ENCODE data around the gene CFAP90.
A peak's percentile ranks its signal among the peaks of the same experiment; 100 is the strongest.

CFAP90 gene

DNA sequence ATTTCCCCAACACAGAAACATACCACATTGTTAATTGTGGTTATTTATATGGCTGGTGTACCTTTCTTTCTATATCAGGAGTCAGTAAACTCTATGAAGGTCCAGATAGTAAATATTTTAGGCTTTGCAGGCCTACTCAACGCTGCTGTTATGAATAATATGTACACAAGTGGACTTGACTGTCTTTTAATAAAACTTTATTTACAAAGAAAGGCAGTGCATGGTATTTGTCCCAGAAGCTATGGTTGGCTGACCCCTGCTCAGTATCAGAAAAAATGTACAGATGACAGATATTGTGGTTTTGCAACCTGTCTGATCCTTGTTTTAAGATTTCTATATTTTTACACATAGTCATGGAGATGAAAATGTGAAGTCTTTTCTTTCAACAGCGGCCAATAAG is 23.7 kb upstream of the CFAP90 start:
- peaks cover 85% of the 10 kb centered on the region for H3K36me3 Mint-ChIP-seq (ENCODE audit: low read depth)
- peaks cover 84% of the 10 kb centered on the region for H3K4me1 Mint-ChIP-seq (ENCODE audit: low read depth)
- no peak overlapping the region for H3K27ac Mint-ChIP-seq
- no peak overlapping the region for H3K4me3 Mint-ChIP-seq
- no peaks in the 10 kb centered on the region for H3K27me3 Mint-ChIP-seq
- no peaks in the 10 kb centered on the region for H3K9me3 Mint-ChIP-seq

DNA sequence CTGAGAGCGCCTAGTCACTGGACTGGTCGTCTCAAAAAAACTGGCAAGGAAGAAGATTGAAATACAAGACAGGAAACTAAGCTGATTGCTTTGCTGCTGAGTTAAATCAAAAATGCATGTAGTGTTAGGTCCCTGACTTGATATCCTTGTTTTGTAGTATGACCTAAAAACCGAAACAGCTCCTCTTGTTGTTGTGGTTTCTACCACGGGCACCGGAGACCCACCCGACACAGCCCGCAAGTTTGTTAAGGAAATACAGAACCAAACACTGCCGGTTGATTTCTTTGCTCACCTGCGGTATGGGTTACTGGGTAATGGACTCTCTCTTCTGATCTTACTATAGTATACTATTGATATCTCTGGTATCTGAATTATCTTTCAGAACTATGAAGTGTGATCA is 22.3 kb upstream of the CFAP90 start:
- Mint-ChIP-seq H3K36me3 (ENCODE audit: low read depth) (peaks cover 75% of the 10 kb centered on the region), H3K9me3 (no peaks in the 10 kb centered on the region), H3K27me3 (no peaks in the 10 kb centered on the region), H3K4me1 (ENCODE audit: low read depth) (peaks cover 78% of the 10 kb centered on the region), H3K27ac (peak overlapping the region; percentile 34), H3K4me3 (peak overlapping the region; percentile 21)

DNA sequence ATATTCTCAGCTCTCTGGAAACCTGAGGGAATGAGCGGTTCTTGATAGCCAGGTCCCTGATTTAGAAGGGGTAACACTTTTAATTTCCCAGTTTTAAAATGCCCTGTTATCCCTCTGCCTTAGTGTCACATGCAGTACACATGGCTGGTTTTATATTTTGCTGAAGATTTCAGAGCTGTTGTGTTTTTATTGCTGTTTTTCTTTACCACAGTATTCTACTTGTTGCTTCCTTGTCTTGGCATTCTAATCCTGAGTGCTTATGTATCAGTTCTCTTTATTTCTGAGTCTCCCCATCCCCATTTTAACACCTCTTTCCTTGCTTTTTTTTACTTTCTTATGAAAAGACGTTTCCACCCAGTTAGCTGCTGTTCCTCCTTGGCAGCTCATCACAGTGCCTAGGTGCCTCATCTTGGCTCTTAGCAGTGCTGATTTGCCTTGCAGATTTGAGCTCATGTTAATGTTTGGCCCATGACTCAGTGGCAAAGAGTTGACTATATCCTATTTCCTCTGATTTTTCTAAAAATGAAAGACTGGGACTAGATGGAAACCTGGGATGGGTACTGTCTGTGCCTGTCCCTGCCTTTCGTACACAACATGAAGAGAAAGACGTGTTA is 21.7 kb upstream of the CFAP90 start:
- peak overlapping the region; percentile 21 for H3K4me3 Mint-ChIP-seq
- H3K9me3 Mint-ChIP-seq, result no peaks in the 10 kb centered on the region
- peaks cover 74% of the 10 kb centered on the region for H3K36me3 Mint-ChIP-seq (ENCODE audit: low read depth)
- H3K27ac Mint-ChIP-seq, result peak overlapping the region; percentile 34
- no peaks in the 10 kb centered on the region for H3K27me3 Mint-ChIP-seq
- H3K4me1 Mint-ChIP-seq (ENCODE audit: low read depth), result peaks cover 78% of the 10 kb centered on the region

DNA sequence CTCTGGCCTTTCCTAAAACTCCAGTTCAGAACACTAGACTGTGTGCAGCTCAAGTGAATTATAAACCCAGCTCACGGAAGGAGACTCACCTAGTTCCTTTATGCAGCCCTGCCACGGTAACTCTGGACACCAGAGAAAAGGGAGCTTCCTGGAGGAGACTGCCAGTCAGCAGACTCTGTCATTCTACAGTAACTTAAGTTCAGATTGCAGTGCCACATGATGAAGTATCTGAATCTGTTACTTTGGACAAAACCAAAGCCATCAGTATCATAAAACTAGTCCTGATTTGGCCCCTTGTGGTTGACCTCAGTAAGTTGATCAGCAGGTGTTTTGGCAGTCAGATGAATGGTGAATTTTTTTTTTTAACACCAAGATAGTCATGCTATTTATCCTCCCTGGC is 20.7 kb upstream of the CFAP90 start:
- peaks cover 78% of the 10 kb centered on the region for H3K4me1 Mint-ChIP-seq (ENCODE audit: low read depth)
- no peaks in the 10 kb centered on the region for H3K9me3 Mint-ChIP-seq
- H3K27ac Mint-ChIP-seq, result no peak overlapping the region
- H3K4me3 Mint-ChIP-seq, result peak overlapping the region; percentile 100
- H3K36me3 Mint-ChIP-seq (ENCODE audit: low read depth), result peaks cover 74% of the 10 kb centered on the region
- H3K27me3 Mint-ChIP-seq, result no peaks in the 10 kb centered on the region

DNA sequence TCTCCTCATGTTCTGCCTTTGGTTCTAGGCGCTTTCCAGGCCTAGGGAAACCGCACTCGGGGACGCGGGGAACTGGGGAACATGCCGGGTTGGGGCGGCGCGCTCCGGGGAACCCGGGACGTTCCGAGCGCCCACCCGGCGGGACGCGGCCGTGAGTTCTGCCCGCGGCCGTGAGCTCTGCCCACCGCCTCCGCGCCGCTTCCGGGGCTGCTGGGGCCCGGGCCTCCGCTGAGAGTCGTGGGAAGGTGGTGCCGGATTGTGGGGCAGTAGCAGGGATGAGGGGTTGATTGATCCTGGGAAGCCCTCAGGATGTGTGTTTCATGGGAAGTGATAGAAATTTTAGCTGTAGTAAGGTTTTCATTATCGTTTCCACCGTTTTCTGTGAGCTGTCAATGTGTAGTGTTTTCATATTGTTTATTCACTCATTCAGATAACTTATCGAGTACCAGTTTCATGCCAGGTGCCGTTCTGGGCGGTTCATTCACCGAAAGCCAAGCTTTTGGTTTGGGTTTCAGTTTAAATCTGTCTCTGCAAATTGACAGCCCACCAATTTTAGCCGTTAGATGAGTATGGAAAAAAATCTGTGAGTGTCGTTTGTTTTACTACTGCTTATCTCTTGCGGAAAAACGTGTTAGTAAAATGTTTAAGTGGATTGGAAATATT is 18.7 kb upstream of the CFAP90 start:
- Mint-ChIP-seq H3K4me1 (ENCODE audit: low read depth) (peaks cover 88% of the 10 kb centered on the region), H3K27ac (peak overlapping the region; percentile 81), H3K36me3 (ENCODE audit: low read depth) (peaks cover 74% of the 10 kb centered on the region)

DNA sequence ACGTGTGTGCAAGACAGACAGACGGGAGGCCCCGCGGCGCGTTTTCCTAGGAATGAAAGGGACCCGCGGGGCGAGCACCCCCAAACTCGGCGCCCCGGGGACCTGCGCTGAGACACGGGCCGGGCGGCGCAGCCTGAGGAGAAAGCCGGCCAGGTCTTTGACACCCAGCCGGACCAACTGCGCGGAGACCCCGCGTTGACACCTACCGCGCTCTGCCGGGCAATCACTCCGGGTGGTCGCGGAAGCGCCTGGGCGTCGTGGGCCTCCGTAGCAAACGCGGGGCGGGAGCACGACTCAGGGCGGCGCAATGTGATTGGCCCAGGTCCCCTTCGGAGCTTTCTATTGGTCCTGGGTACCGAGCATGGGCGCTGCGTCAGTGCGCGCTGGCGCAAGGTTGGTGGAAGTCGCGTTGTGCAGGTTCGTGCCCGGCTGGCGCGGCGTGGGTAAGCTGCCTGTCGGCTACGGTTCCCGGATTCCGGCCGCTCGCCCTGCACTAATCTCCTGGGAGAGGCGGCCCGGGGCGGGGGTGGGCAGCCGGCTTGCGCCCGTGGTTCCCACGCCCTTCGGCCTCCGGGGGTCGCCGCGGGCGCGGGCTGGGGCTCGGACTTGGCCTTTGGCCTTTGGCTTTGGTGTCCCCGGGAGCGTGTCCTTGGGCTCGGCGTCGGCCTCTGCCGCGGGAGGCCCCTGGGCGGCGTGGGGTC is 18.0 kb upstream of the CFAP90 start, which contains the start of the genes FASTKD3 and MTRR:
Gene FASTKD3 (minus strand): TSS at position 259 of the 701 bp plus-strand sequence. CDS start 948 bp downstream, outside the sequence.
Gene MTRR (plus strand): TSS at position 376 of the 701 bp plus-strand sequence. CDS start 1,647 bp downstream, outside the sequence.
- H3K27ac Mint-ChIP-seq, result peak within 1 kb of the TSS; percentile 95

More for the DNA sequence above, 18.7 kb upstream of the CFAP90 start:
- H3K27me3 Mint-ChIP-seq, result no peaks in the 10 kb centered on the region
- peak overlapping the region; percentile 100 for H3K4me3 Mint-ChIP-seq
- H3K9me3 Mint-ChIP-seq, result no peaks in the 10 kb centered on the region

DNA sequence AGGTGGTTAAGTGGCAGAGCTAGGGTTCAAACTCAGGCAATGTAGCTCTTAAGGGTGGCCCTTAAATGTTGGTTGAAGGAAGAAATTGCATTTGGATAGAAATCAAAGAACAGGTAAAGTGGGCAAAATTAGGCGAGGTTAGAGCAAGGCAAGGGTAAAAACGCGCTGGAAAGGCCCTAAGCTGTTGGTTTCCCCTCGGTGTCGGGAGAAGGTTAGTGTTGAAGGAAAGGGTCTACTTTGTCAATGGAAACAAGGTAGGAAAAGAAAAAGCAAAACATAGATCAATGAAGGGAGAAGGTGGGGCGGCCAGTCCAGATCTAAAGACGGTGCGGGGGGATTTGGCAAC is 17.5 kb upstream of the CFAP90 start:
- Mint-ChIP-seq H3K9me3 (no peaks in the 10 kb centered on the region), H3K36me3 (ENCODE audit: low read depth) (peaks cover 71% of the 10 kb centered on the region), H3K4me3 (peak overlapping the region; percentile 100), H3K4me1 (ENCODE audit: low read depth) (peaks cover 77% of the 10 kb centered on the region), H3K27me3 (no peaks in the 10 kb centered on the region), H3K27ac (peak overlapping the region; percentile 95)

More for the DNA sequence above, 18.0 kb upstream of the CFAP90 start, which contains the start of the genes FASTKD3 and MTRR:
- Mint-ChIP-seq H3K9me3 (no peaks in the 10 kb centered on the region), H3K4me3 (peak within 1 kb of the TSS; percentile 100), H3K27me3 (no peaks in the 10 kb centered on the region), H3K36me3 (ENCODE audit: low read depth) (peaks cover 70% of the 10 kb centered on the region), H3K4me1 (ENCODE audit: low read depth) (peaks cover 82% of the 10 kb centered on the region)

DNA sequence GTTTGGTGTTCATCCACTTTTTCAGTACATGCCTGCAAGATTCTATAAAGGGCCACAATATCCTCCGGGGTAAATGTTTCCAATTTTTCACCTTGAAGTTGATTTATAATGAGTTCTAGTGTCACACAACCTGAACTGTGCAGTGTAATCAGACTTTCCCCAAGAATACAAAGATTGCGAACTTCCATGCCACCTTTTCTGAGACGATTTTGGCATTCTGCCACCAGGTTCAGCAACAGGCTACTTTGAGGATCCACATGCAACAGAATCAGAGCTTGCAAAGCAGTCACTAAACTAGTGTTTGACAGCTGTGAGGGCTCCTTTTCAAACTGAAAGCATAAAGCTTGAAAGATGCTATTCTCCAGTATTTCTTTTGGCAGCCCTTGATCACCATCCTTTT is 16.3 kb upstream of the CFAP90 start:
- H3K27ac Mint-ChIP-seq, result no peak overlapping the region
- peak overlapping the region; percentile 100 for H3K4me3 Mint-ChIP-seq
- peaks cover 76% of the 10 kb centered on the region for H3K36me3 Mint-ChIP-seq (ENCODE audit: low read depth)
- no peaks in the 10 kb centered on the region for H3K27me3 Mint-ChIP-seq
- no peaks in the 10 kb centered on the region for H3K9me3 Mint-ChIP-seq
- peaks cover 66% of the 10 kb centered on the region for H3K4me1 Mint-ChIP-seq (ENCODE audit: low read depth)

DNA sequence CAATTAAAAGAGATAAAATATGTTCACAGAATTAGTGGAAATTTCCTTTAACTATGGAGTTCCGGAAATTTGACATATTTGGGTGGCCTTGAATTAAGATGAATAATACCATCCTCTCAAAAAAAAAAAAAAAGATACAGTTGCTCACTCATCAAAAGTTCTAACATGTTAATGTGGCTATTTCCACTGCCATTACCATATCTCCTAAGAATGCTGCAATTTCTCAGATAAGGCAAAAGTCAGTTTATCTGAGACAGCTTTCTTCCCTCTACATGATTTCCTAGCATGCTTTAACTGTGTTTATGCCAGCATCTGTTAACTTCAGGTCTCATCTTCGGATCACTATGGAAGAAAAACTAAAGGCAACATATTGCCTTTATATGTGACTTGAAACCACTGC is 15.3 kb upstream of the CFAP90 start:
- Mint-ChIP-seq H3K27ac (no peak overlapping the region), H3K36me3 (ENCODE audit: low read depth) (peaks cover 74% of the 10 kb centered on the region), H3K4me3 (peak overlapping the region; percentile 30), H3K9me3 (no peaks in the 10 kb centered on the region), H3K27me3 (no peaks in the 10 kb centered on the region), H3K4me1 (ENCODE audit: low read depth) (peaks cover 55% of the 10 kb centered on the region)

DNA sequence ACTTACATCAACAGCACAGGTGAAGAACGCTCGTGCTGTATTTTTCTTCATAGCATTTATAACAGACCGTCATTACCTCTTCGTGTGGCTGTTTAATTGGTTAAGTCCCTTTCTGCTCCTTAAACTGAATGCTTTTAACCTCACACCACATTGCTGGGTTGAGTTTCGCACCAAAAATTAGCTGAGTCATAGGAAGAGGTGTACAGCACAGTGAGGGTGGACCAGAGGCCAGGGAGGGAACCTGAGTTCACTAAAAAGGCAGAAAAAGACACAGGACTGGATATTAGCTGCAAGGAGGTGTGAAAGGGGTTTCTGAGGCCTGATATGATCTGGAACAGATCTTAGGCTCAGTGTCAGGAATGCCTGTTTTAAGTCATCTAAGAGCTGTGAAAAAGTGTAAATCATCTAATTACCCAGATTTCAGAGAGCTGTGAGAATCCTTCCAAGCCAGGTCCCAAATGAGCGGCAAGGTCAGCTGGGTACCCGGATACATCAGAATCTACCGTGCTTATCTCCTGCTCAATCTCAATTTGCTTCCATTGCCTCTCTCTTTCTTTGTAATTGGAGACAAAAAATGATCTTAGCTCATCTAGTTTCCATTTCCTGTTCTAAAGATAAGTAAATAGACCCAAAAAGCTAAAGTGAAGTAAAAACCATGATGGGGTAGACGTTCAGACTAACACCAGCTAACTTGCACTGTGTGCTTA is 7.1 kb upstream of the CFAP90 start:
- peaks cover 13% of the 10 kb centered on the region for H3K4me1 Mint-ChIP-seq (ENCODE audit: low read depth)
- no peaks in the 10 kb centered on the region for H3K27me3 Mint-ChIP-seq
- no peak overlapping the region for H3K4me3 Mint-ChIP-seq
- H3K27ac Mint-ChIP-seq, result peak overlapping the region; percentile 58
- H3K36me3 Mint-ChIP-seq (ENCODE audit: low read depth), result peaks cover 53% of the 10 kb centered on the region
- H3K9me3 Mint-ChIP-seq, result no peaks in the 10 kb centered on the region

DNA sequence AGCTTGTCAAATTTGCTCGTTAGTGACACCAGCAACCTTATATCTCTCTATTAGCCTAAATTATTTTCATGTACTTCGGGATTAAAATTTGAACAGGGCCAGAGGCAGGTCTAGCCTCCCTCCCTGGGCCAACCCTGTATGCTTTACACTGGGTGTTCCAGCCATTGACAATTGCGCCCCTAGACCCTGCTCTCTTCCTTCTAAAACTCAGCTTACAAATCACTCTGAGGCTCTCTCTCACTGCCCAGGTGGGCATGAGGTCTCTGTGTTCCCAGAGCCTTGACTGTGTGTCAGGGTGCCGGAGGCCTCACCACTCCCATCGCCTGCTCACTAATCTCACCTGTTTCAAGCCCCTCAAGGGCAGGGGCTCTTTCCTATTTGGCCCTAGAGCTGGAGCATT is 6.4 kb upstream of the CFAP90 start:
- H3K9me3 Mint-ChIP-seq, result no peaks in the 10 kb centered on the region
- peaks cover 16% of the 10 kb centered on the region for H3K4me1 Mint-ChIP-seq (ENCODE audit: low read depth)
- H3K27ac Mint-ChIP-seq, result no peak overlapping the region
- no peak overlapping the region for H3K4me3 Mint-ChIP-seq
- peaks cover 3% of the 10 kb centered on the region for H3K27me3 Mint-ChIP-seq
- H3K36me3 Mint-ChIP-seq (ENCODE audit: low read depth), result peaks cover 46% of the 10 kb centered on the region

DNA sequence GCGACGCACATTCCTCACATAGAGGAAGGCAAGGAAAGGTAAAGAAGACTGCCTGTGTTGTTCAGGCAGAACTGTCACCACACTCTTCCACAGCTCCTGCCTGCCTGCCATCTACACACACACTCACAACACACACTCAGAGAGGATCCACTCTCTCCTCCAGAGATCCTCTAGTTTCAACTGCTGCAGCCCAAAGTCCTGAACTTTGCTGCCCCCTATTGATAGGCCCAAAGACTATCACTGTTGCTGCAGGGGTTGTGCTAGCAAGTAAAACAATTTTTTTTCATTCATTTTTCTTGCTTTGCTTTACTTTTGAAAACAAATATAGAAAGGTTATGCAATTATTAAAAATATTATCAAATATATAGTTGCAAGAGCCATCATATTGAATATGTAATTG is 5.9 kb upstream of the CFAP90 start:
- H3K27me3 Mint-ChIP-seq, result peaks cover 8% of the 10 kb centered on the region
- no peak overlapping the region for H3K4me3 Mint-ChIP-seq
- no peak overlapping the region for H3K27ac Mint-ChIP-seq
- peaks cover 43% of the 10 kb centered on the region for H3K36me3 Mint-ChIP-seq (ENCODE audit: low read depth)
- peaks cover 20% of the 10 kb centered on the region for H3K4me1 Mint-ChIP-seq (ENCODE audit: low read depth)
- H3K9me3 Mint-ChIP-seq, result no peaks in the 10 kb centered on the region

DNA sequence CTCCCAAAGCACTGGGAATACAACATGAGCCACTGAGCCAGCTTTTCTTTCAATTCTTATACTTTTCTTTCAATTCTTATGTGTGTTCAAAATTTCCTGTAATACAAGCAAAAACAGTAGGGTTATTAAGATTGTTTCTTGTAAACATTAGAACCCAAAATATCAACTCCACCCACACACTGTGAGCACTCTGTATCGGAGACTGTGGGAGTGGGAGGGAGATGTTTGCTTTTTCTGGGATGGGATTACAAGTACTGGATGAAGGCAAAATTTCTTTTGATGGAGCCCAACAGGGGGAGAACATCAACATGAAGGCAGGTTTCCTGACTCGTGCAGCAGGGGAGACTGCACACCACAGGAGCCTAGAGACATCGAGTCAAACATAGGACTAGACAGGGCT is 4.7 kb upstream of the CFAP90 start:
- H3K9me3 Mint-ChIP-seq, result no peaks in the 10 kb centered on the region
- no peak overlapping the region for H3K27ac Mint-ChIP-seq
- H3K36me3 Mint-ChIP-seq (ENCODE audit: low read depth), result peaks cover 33% of the 10 kb centered on the region
- no peak overlapping the region for H3K4me3 Mint-ChIP-seq
- peaks cover 27% of the 10 kb centered on the region for H3K4me1 Mint-ChIP-seq (ENCODE audit: low read depth)
- H3K27me3 Mint-ChIP-seq, result peaks cover 16% of the 10 kb centered on the region

DNA sequence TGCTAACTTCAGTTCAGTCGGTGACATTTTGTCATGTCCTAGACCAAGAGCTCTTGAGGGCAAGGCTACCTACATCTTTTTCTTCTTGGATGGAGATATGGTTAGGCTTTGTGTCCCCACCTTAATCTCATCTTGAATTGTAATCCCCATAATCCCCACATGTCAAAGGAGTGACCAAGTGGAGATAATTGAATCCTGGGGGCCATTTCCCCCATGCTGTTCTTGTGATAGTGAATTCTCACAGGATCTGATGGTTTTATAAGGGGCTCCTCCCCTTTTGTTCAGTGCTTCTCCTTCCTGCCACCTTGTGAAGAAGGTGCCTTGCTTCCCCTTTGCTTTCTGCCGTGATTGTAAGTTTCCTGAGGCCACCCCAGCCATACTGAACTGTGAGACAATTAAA is 2.1 kb upstream of the CFAP90 start:
- Mint-ChIP-seq H3K9me3 (no peaks in the 10 kb centered on the region), H3K36me3 (ENCODE audit: low read depth) (peaks cover 7% of the 10 kb centered on the region), H3K27me3 (peaks cover 31% of the 10 kb centered on the region), H3K4me1 (ENCODE audit: low read depth) (peaks cover 19% of the 10 kb centered on the region), H3K4me3 (no peak overlapping the region), H3K27ac (no peak overlapping the region)

DNA sequence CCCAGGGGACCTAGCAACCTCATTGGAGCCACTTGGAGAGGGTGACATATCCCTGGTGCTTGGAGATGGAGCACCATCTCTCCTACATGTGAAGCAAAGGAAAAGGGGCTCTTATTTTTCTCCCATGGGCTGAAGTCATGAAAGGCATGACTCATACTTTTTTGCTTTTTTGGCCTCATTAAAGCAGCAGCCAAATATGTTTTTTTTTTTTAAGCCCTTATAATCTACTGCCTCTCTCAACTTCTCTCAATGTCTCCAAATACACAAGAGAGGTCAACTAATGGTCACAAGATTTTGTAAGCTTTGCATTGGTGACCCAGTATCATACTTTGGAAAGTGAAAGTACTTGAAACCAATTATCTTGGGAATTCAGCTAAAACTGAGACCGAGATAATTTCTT is 1.6 kb upstream of the CFAP90 start:
- H3K27ac Mint-ChIP-seq, result no peak overlapping the region
- peaks cover 34% of the 10 kb centered on the region for H3K27me3 Mint-ChIP-seq
- H3K4me3 Mint-ChIP-seq, result no peak overlapping the region
- peaks cover 15% of the 10 kb centered on the region for H3K4me1 Mint-ChIP-seq (ENCODE audit: low read depth)
- peaks cover 2% of the 10 kb centered on the region for H3K36me3 Mint-ChIP-seq (ENCODE audit: low read depth)
- no peaks in the 10 kb centered on the region for H3K9me3 Mint-ChIP-seq

Data from stimulated activated naive CD8-positive, alpha-beta T cell treated with anti-CD3 and anti-CD28 coated beads, Interleukin-15, Interleukin-2, amounts not matched to agents 100 ng/mL and 50 ng/mL, for 24 hours (primary cell).